K562 (cell line): ENCODE data around the gene NOD2.

Source experiments
- ARID2 ChIP-seq: fragments of 450-650 bp; IDR thresholded peaks from 2 replicates; pipeline ENCODE4 v1.6.1; 2017; ENCODE audit warnings: antibody characterized with exemption, mild to moderate bottlenecking
- CBX3 ChIP-seq, 2 experiments: IDR thresholded peaks; 1 replicate in 1 of 2; 2 replicates in 1 of 2; pipeline ENCODE4 v1.6.1; 2012; ENCODE audit warnings: inconsistent platforms in 2 of 2, low read length in 2 of 2, borderline replicate concordance in 1 of 2, control low read depth in 1 of 2
- HNRNPH1 ChIP-seq: fragments of 200-400 bp; formaldehyde crosslinking; optimal IDR thresholded peaks from 2 replicates; pipeline ENCODE3; 2017; ENCODE audit warnings: low read depth, mild to moderate bottlenecking, low read length, moderate library complexity
- NFATC3 ChIP-seq: fragments of 450-650 bp; IDR thresholded peaks from 2 replicates; pipeline ENCODE4 v1.6.1; 2017; ENCODE audit warnings: mild to moderate bottlenecking
- POLR2A ChIP-seq: fragments of 450-650 bp; conservative IDR thresholded peaks from 2 replicates; pipeline ENCODE4 v1.6.1; 2016
- POLR2H ChIP-seq: IDR thresholded peaks from 2 replicates; pipeline ENCODE4 v1.6.1; 2016; ENCODE audit warnings: missing genetic modification characterization, low read depth, mild to moderate bottlenecking, control low read depth, missing compliant biosample characterization, moderate library complexity
- RNF2 ChIP-seq: sonication (generic); IDR thresholded peaks from 2 replicates; pipeline ENCODE4 v1.6.1; 2016
- SMC3 ChIP-seq: conservative IDR thresholded peaks from 2 replicates; pipeline ENCODE4 v1.6.1; 2011; ENCODE audit warnings: low read depth, low read length, improper control_type of control experiment; ENCODE audit not compliant: insufficient read depth
- SREBF1 ChIP-seq: fragments of 150-350 bp; IDR thresholded peaks from 2 replicates; pipeline ENCODE4 v1.6.1; 2014; ENCODE audit warnings: antibody characterized with exemption, low read depth, low read length, borderline replicate concordance
- TEAD4 ChIP-seq, 2 experiments: sonication (generic) in 1 of 2; formaldehyde crosslinking in 1 of 2; IDR thresholded peaks; 2 replicates each; pipeline versions ENCODE4 v1.6.1 to v1.8.0; 2012 to 2022; ENCODE audit warnings: borderline replicate concordance in 1 of 2, inconsistent platforms in 1 of 2, low read length in 1 of 2, mild to moderate bottlenecking in 1 of 2, missing genetic modification reagents in 1 of 2
- ZNF384 ChIP-seq: IDR thresholded peaks from 2 replicates; pipeline ENCODE4 v1.6.1; 2012; ENCODE audit warnings: low read depth, low read length, improper control_type of control experiment
- ZNF507 ChIP-seq: conservative IDR thresholded peaks from 2 replicates; pipeline ENCODE4 v1.6.1; 2017; ENCODE audit warnings: missing genetic modification characterization, missing compliant biosample characterization
- TF ChIP-seq, protein P1 (sequence below), 3 experiments: IDR thresholded peaks in 2 of 3; conservative IDR thresholded peaks in 1 of 3; 2 replicates each; pipeline ENCODE4 v1.5.1; 2011 to 2012; ENCODE audit warnings: low read length in 3 of 3, mild to moderate bottlenecking in 3 of 3, control low read depth in 2 of 3, improper control_type of control experiment in 1 of 3, inconsistent platforms in 1 of 3, low read depth in 1 of 3, mixed read lengths in 1 of 3, moderate library complexity in 1 of 3; ENCODE audit not compliant: insufficient read depth in 2 of 3

DNA sequence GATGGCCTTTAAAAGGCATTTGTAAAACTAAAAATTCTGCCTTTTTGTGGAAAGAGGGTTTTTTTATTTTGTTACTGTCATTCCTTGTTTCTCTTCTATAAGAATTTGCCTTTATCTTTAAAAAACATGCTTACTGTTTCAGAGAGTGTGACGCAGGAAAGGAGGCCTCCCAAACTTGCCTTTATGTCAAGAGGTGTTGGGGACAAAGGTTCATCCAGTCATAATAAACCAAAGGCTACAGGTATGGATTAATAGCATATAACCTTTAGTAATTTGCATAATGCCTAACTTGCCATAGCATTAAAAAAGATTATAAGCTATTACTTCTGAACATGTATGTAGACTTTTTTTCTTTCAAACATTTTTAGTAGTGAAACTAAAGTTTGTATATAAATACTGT lies 82.6 kb downstream of the NOD2 start:
- TF ChIP-seq ZNF384 (no peak), RNF2 (no peak), SMC3 (no peak), POLR2H (tag) (no peak), POLR2A (no peak), HNRNPH1 (no peak), NFATC3 (no peak), ARID2 (no peak), SREBF1 (no peak), ZNF507 (tag) (no peak), CBX3 (IDR thresholded peaks at IDR 0.05; ENCODE audit: borderline replicate concordance in 1 of 2, low read length in 2 of 2) (no peak), TEAD4 (IDR thresholded peaks at IDR 0.05; ENCODE audit: low read length) (no peak), TEAD4 (CRISPR knock-in tag; IDR thresholded peaks at IDR 0.05; ENCODE audit: borderline replicate concordance) (no peak)
- TF ChIP-seq, protein P1, sequence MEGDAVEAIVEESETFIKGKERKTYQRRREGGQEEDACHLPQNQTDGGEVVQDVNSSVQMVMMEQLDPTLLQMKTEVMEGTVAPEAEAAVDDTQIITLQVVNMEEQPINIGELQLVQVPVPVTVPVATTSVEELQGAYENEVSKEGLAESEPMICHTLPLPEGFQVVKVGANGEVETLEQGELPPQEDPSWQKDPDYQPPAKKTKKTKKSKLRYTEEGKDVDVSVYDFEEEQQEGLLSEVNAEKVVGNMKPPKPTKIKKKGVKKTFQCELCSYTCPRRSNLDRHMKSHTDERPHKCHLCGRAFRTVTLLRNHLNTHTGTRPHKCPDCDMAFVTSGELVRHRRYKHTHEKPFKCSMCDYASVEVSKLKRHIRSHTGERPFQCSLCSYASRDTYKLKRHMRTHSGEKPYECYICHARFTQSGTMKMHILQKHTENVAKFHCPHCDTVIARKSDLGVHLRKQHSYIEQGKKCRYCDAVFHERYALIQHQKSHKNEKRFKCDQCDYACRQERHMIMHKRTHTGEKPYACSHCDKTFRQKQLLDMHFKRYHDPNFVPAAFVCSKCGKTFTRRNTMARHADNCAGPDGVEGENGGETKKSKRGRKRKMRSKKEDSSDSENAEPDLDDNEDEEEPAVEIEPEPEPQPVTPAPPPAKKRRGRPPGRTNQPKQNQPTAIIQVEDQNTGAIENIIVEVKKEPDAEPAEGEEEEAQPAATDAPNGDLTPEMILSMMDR (IDR thresholded peaks at IDR 0.05 in 2 of 3, conservative IDR thresholded peaks at IDR 0.05 in 1 of 3; ENCODE audit: insufficient read depth in 2 of 3, low read depth in 1 of 3, low read length in 3 of 3) = no peak
